K562 (cell line): ENCODE measurements around the gene MAPK8IP1. TPM values are rescaled to one million over a fixed set of nuclear protein-coding genes. Genes with fewer than 3 reads are reported as not detected.

Source experiments
- CBX3 ChIP-seq, 2 experiments: IDR thresholded peaks; 1 replicate in 1 of 2; 2 replicates in 1 of 2; pipeline ENCODE4 v1.6.1; 2012; ENCODE audit warnings: inconsistent platforms in 2 of 2, low read length in 2 of 2, borderline replicate concordance in 1 of 2, control low read depth in 1 of 2
- MYNN ChIP-seq, 2 experiments: sonication (generic); formaldehyde crosslinking in 1 of 2; IDR thresholded peaks; 2 replicates each; pipeline versions ENCODE4 v1.5.0 to v1.6.1; 2016 to 2020; ENCODE audit warnings: antibody characterized with exemption in 1 of 2, missing genetic modification reagents in 1 of 2
- PTTG1 ChIP-seq: fragments of 450-650 bp; IDR thresholded peaks from 2 replicates; pipeline ENCODE4 v1.6.1; 2016; ENCODE audit warnings: low read depth, mild to moderate bottlenecking, missing genetic modification characterization, missing compliant biosample characterization
- REST ChIP-seq, 2 experiments: fragments of 450-650 bp; formaldehyde crosslinking in 1 of 2; IDR thresholded peaks; 2 replicates each; pipeline versions ENCODE4 v1.4.0 to v1.6.1; 2014 to 2020; ENCODE audit warnings: mild to moderate bottlenecking in 2 of 2, borderline replicate concordance in 1 of 2, low read depth in 1 of 2
- SIN3A ChIP-seq, 2 experiments: fragments of 150-350 bp in 1 of 2; IDR thresholded peaks; 2 replicates each; pipeline ENCODE4 v1.6.1; 2011 to 2016; ENCODE audit warnings: borderline replicate concordance in 2 of 2, low read depth in 2 of 2, low read length in 2 of 2, mild to moderate bottlenecking in 2 of 2, moderate library complexity in 2 of 2; ENCODE audit not compliant: control insufficient read depth in 1 of 2
- ZBTB1 ChIP-seq: sonication (generic); formaldehyde crosslinking; IDR thresholded peaks from 2 replicates; pipeline ENCODE4 v1.8.1; 2023; ENCODE audit warnings: missing genetic modification reagents, low read depth, mild to moderate bottlenecking, borderline replicate concordance
- ZFP36 ChIP-seq: fragments of 150-350 bp; IDR thresholded peaks from 2 replicates; pipeline ENCODE4 v1.6.1; 2018; ENCODE audit warnings: low read length, low read depth; ENCODE audit not compliant: partially characterized antibody
- ZKSCAN3 ChIP-seq: fragments of 250-450 bp; sonication (Bioruptor Pico); IDR thresholded peaks from 2 replicates; pipeline ENCODE4 v1.4.0; 2020
- ZNF512 ChIP-seq: IDR thresholded peaks from 2 replicates; pipeline ENCODE4 v1.6.1; 2016; ENCODE audit warnings: missing genetic modification characterization, missing compliant biosample characterization
- ZNF766 ChIP-seq: fragments of 200-800 bp; sonication (Bioruptor generic); conservative IDR thresholded peaks from 2 replicates; pipeline ENCODE4 v1.6.1; 2016; ENCODE audit warnings: missing genetic modification characterization, missing compliant biosample characterization
- polyA plus RNA-seq, 8 experiments: library from polyadenylated mRNA; depleted of rRNA in 4 of 8; stranded (reverse) in 5 of 8; unstranded in 3 of 8; fragments of >200 nt; fragmentation: Nextera tagmentation in 2 of 8; fragmentation: Illumina TruSeq in 1 of 8; extraction: Ambion mirVana in 2 of 8; extraction: Trizol in 1 of 8; gene quantifications; 2 replicates each; pipeline versions ENCODE4 v1.2.1 to v1.2.3, GENCODE V29; 2011 to 2014; ENCODE audit warnings: inconsistent platforms in 1 of 8, missing spikeins in 1 of 8
- total RNA-seq, 7 experiments: library from RNA; depleted of rRNA in 6 of 7; stranded (reverse); fragments of >200 nt in 6 of 7; fragmentation: Illumina TruSeq in 2 of 7; extraction: Trizol in 2 of 7; gene quantifications; 2 replicates each; pipeline versions ENCODE4 v1.2.1 to v1.2.3, GENCODE V29; 2011 to 2021; ENCODE audit warnings: low replicate concordance in 1 of 7
- TF ChIP-seq, protein P1 (sequence below): fragments of 450-650 bp; formaldehyde crosslinking; IDR thresholded peaks from 2 replicates; pipeline ENCODE4 v1.4.0; 2020; ENCODE audit warnings: mild to moderate bottlenecking, moderate library complexity

Gene MAPK8IP1
- total and polyA plus RNA-seq, 9 of the 15 experiments (the other 6 are each of a cell fraction or from before 2014, with no cell fraction given): 0.13 to 6.9 (median 2.5) TPM

DNA sequence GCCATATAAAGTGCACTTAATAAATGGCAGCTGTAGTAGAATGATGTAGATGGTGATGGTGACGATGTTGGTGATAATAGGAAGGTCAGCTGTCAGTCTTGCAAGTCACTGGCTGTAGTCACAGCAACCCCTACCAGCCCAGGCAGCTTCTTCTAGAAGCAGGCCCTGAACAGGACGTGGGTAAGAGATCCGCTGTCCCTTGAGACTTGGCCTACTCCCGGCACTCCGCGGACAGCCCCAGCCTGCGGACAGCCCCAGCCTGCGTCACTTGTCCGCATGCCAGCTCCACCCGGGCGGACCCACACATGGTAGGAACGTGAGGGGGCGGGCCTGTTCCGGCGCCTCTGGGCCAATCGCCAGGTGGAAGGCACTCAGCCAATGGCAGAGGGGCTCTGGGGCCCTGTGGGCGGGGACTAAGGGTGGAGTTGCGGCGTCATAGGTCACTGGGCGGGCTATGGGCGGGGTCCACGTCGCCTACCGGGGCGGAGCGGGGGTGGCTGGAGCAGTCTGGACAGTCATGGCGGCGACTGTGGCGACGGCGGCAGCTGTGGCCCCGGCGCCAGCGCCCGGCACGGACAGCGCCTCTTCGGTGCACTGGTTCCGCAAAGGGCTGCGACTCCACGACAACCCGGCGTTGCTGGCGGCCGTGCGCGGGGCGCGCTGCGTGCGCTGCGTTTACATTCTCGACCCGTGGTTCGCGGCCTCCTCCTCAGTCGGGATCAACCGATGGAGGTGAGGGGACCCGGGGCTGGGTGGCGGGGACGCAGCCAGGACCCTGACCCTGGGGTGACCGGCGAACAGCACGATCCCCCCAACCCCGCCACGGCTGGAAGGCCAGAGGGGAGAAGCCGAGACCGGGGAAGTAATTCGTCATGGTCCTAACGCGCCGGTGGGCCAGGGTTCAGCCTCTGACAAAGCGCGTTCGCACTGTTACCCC, 38.2 kb upstream of the MAPK8IP1 start, which contains the start of gene CRY2 (continued):
- TF ChIP-seq REST (IDR thresholded peaks at IDR 0.05; ENCODE audit: borderline replicate concordance) (peak; percentile 53), REST (CRISPR knock-in tag; IDR thresholded peaks at IDR 0.05; ENCODE audit: low read depth) (0 out of 2 replicates have a peak, but pooled peaks have one; percentile 52), PTTG1 (tag) (no peak), ZFP36 (no peak), ZNF512 (no peak), CBX3 (IDR thresholded peaks at IDR 0.05; ENCODE audit: borderline replicate concordance in 1 of 2, low read length in 2 of 2) (no peak; a peak in 1 of 3 replicates), MYNN (IDR thresholded peaks at IDR 0.05) (0 out of 2 replicates have a peak, but pooled peaks have one; percentile 44), MYNN (CRISPR knock-in tag; IDR thresholded peaks at IDR 0.05) (no peak), ZBTB1 (no peak), ZKSCAN3 (CRISPR knock-in tag) (no peak), ZNF766 (CRISPR knock-in tag) (no peak), SIN3A (IDR thresholded peaks at IDR 0.05; ENCODE audit: borderline replicate concordance in 2 of 2, control insufficient read depth in 1 of 2, low read depth in 2 of 2, low read length in 2 of 2) (peak in 1 of 2 experiments; percentile 61; a peak in 1 of 4 replicates)
- TF ChIP-seq, protein P1, sequence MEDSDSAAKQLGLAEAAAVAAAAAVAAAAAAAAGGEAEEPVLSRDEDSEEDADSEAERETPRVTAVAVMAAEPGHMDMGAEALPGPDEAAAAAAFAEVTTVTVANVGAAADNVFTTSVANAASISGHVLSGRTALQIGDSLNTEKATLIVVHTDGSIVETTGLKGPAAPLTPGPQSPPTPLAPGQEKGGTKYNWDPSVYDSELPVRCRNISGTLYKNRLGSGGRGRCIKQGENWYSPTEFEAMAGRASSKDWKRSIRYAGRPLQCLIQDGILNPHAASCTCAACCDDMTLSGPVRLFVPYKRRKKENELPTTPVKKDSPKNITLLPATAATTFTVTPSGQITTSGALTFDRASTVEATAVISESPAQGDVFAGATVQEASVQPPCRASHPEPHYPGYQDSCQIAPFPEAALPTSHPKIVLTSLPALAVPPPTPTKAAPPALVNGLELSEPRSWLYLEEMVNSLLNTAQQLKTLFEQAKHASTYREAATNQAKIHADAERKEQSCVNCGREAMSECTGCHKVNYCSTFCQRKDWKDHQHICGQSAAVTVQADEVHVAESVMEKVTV (CRISPR knock-in tag): no peak; the same call in 1 of the 2 replicates
